Tibial nerve (tissue), 4 donors: ENCODE data around the gene BRPF1.

Experiments used
- EP300 ChIP-seq, 2 donors: sonication (generic); formaldehyde crosslinking; IDR thresholded peaks; one replicate each; pipeline ENCODE4 v1.6.1; 2017; ENCODE audit warnings: antibody characterized with exemption in 2 of 2, mild to moderate bottlenecking in 1 of 2
- POLR2A ChIP-seq, 2 donors: fragments of 450-650 bp; IDR thresholded peaks; one replicate each; pipeline ENCODE4 v1.6.1; 2017; ENCODE audit warnings: antibody characterized with exemption in 2 of 2, mild to moderate bottlenecking in 2 of 2, moderate library complexity in 2 of 2
- TF ChIP-seq, protein P1 (sequence below), 5 experiments: fragments of 200-600 bp in 3 of 5; fragments of 450-650 bp in 2 of 5; sonication (generic) in 3 of 5; IDR thresholded peaks; one replicate each; pipeline ENCODE4 v1.5.1; 2016 to 2019; ENCODE audit warnings: antibody characterized with exemption in 5 of 5, mild to moderate bottlenecking in 3 of 5, moderate library complexity in 2 of 5

- TF ChIP-seq, protein P1, sequence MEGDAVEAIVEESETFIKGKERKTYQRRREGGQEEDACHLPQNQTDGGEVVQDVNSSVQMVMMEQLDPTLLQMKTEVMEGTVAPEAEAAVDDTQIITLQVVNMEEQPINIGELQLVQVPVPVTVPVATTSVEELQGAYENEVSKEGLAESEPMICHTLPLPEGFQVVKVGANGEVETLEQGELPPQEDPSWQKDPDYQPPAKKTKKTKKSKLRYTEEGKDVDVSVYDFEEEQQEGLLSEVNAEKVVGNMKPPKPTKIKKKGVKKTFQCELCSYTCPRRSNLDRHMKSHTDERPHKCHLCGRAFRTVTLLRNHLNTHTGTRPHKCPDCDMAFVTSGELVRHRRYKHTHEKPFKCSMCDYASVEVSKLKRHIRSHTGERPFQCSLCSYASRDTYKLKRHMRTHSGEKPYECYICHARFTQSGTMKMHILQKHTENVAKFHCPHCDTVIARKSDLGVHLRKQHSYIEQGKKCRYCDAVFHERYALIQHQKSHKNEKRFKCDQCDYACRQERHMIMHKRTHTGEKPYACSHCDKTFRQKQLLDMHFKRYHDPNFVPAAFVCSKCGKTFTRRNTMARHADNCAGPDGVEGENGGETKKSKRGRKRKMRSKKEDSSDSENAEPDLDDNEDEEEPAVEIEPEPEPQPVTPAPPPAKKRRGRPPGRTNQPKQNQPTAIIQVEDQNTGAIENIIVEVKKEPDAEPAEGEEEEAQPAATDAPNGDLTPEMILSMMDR (IDR thresholded peaks at IDR 0.05), result no peak
- TF ChIP-seq POLR2A (IDR thresholded peaks at IDR 0.05), result no peak
- TF ChIP-seq EP300 (IDR thresholded peaks at IDR 0.05), result no peak
These were observed 28.3 kb upstream of the BRPF1 start for GRCh38 chr3:9703240-9703639.
